Measurements from ENCODE around the gene RPL6.

GRCh38 chr12:112413855-112414625 is 4.6 kb upstream of the RPL6 start:
- no peak for TF ChIP-seq CTCF (conservative IDR thresholded peaks at IDR 0.05 in 1 of 2, IDR thresholded peaks at IDR 0.05 in 1 of 2; ENCODE audit: extremely low read depth in 1 of 2, insufficient read depth in 1 of 2, low read depth in 1 of 2, low read length in 2 of 2)
- TF ChIP-seq EZH2 (IDR thresholded peaks at IDR 0.05; ENCODE audit: borderline replicate concordance, low read length) = no peak
